HG03135 (cell line): ENCODE results near the gene HSPA8.
A peak's percentile ranks its signal among the peaks of the same experiment; 100 is the strongest.
"Not testable (repeated sequence)": the region's sequence is repeated elsewhere in the genome, so short reads cannot be mapped to it uniquely, and the experiment has no call there.

Source experiments
- ATAC-seq: cut with Tn5 transposase; IDR thresholded peaks from one replicate; pipeline ENCODE4 v1.9.1; 2021; ENCODE audit warnings: mild to moderate bottlenecking, moderate library complexity; ENCODE audit not compliant: unreplicated experiment

Gene HSPA8

GRCh38 chr11:123061403-123062157 lies at the start of gene HSPA8:
Gene HSPA8 (minus strand): TSS chr11:123062136. CDS start chr11:123061324, 812 bp downstream.
- ATAC-seq, result peak; percentile 13

- ATAC-seq, result no peak
Observed at GRCh38 chr11:123111465-123111864, 49.5 kb upstream of the HSPA8 start.

DNA sequence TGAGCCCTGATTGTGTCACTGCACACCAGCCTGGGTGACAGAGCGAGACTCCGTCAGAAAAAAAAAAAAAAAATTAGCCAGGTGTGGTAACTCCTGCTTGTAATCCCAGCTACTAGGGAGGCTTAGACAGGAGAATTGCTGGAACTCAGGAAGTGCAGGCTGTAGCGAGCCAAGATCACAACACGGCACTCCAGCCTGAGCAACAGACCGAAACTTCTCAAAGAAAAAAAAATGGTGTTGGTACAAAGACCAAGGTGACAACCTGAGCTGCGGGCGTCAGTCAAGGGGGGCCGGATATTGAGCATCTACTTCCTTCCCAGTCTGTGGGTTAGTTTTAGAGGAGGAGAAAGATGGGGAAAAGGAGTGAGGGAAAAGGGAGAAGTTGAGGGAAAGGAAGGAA lies 48.5 kb upstream of the HSPA8 start:
- no peak for ATAC-seq

GRCh38 chr11:123107945-123108495 lies 46.1 kb upstream of the HSPA8 start:
- no peak for ATAC-seq

DNA sequence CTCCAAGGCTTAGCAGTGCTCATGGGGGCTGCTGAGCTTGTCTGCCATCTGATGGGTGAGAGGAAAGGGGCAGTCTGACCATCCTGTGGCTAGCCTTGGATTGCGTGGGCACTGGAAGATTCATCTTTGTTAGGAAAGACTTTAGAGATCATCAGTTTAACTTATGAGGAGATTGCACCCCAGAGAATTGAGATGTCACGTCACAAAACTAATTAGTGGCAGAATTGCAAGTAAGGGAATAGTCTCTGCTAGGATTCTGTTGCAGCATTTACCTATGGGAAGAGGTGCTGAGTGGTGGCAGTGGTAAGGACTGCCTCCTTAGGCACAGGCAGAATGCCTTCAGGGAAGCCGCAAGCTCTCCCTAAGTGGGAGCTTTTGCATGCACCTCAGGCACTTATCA lies 42.8 kb upstream of the HSPA8 start:
- ATAC-seq, result no peak

DNA sequence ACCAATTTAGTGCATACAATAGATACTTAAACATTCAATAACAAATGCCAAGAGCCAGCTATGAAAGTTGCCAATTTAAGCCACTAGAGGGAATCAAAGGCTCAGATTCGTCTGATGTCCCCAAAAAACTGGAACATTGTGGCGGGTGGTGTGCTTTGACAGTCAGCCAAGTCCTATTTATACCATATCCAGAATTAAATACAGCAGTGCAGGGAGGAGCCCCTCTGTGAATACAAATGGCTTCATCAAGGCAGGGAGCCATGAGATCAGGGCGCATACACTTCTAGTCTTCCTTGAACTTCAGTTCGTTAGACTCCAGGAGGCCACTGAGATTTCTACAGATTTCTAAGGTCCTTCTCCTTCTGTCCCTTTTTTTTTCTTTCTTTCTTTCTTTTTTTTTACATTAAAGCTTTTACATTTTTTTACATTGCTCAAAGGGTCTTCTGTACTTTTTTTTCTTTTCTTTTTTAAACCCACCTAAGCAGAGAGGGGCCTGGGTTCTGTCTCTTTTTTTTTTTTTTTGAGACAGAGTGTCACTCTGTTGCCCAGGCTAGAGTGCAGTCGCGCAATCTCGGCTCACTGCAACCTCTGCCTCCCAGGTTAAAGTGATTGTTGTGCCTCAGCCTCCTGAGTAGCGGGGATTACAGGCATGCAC lies 41.5 kb upstream of the HSPA8 start:
- ATAC-seq, result no peak

DNA sequence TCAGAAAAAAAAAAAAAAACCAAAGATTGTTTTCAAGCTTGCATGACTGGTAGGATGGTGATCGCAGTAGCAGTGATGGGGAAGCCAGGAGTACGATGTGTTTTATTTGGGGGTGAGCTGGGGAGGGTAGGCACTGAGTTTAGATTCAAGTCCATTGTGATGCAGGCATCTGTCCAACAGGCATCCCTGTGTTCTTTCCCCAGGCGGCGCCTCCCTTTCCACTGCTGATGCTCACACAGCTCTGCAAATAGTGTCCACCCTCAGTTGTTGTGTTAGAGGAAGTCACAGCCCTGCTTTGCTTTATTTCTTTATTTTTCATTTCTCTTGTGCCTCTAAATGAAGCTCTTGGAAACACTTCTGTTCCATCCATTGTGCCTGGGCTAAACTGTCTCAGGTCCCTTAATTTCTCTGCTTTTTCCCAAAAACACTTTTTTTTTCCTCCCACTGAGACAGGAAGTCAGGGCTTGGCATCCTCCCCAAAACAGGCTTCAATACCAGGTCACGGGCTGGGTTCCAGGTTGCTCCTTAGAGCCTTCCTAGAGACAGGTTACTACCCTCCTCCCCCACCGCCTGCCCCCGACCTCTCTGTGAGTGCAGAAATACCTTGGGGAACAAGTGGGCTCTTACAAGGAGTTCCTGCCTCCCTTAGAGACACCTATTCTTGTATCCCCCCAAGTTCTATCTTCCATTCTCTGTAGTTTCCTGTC lies 38.6 kb upstream of the HSPA8 start:
- no peak for ATAC-seq

DNA sequence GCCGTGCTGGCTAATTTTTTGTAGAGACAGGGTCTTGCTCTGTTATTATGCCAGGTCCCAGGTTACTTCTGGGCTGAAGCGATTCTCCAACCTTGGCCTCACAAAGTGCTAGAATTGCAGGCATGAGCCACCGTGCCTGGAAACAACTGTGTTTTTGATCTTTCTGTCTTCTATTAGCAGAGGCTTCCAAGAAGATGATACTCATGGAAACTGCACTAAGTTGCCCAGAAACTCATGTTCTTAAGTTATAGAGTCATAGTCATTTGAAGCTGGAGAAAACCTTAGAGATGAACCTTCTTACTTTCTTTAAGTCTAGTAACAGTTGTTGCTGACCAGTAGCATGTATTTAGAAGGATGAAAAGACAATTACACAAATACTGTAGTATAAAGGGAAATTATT lies 37.1 kb upstream of the HSPA8 start:
- no peak for ATAC-seq

GRCh38 chr11:123093739-123094138 lies 31.8 kb upstream of the HSPA8 start:
- no peak for ATAC-seq

DNA sequence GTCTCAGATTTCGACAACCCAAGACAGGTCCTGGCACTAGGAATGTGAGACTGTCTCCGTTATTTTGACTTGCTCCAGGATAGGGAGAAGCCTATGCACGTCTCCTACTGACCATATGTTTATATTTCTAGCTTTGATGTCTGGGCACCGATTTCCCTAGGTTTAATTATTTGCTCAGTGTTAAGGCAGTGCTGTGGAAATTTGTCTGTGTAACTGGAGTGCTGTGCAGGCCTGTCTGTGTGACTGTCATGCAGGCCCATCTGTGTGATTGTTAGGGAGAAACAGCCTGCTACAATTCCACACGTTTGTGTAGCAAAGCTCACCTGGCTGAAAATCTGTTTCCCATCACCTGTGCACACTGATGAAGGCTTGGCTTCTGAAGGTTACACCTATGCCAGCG lies 29.6 kb upstream of the HSPA8 start:
- no peak for ATAC-seq

DNA sequence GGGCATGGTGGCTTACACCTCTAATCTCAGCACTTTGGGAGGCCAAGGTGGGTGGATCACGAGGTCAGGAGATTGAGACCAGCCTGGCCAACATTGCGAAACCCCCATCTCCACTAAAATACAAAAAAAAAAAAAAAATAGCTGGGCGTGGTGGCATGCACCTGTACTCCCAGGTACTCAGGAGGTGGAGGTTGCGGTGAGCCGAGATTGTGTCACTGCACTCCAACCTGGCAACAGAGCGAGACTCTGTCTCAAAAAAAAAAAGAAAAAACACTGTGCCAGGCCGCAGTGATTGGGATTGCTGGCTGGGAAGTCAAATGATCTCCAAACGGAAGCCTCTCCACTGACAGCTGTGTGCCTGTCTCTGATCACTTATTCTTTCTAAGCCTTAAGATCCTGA lies 28.2 kb upstream of the HSPA8 start:
- not testable (repeated sequence) for ATAC-seq

DNA sequence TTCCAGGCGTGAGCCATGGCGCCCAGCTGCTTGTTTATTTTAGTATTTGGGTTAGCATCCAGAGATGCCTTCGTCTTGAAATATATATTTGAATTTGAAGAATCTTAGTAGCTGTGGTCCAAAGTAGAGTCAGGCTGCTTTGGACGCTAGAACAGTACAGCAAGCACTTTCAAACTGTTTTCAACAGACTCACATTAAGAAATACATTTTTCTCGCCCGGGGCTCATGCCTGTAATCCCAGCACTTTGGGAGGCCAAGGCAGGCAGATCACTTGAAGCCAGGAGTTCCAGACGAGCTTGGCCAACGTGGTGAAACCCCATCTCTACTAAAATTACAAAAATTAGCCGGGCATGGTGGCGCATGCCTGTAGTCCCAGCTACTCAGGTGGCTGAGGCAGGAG lies 27.0 kb upstream of the HSPA8 start:
- ATAC-seq, result not testable (repeated sequence)

GRCh38 chr11:123087657-123088056 lies 25.7 kb upstream of the HSPA8 start:
- ATAC-seq, result peak; percentile 92

DNA sequence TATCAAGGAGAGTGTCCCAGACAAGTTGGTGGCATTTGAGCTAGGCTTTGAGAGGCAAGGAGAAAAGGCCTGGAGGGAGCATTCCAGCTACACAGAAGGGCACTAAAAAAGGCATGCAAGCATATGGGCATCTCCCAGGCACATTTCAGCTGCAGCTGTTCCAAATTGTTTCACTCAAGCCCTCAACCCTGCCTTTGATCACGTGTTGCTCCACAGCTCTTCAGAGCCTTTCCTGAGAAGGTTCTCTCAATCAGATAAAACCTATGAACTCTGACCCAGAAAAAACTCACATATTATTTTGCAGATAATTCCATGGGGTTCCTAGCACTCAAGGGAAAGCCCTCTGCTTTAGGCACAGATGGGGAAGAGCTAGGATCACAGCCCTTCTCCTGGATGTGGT lies 24.4 kb upstream of the HSPA8 start:
- ATAC-seq, result no peak

DNA sequence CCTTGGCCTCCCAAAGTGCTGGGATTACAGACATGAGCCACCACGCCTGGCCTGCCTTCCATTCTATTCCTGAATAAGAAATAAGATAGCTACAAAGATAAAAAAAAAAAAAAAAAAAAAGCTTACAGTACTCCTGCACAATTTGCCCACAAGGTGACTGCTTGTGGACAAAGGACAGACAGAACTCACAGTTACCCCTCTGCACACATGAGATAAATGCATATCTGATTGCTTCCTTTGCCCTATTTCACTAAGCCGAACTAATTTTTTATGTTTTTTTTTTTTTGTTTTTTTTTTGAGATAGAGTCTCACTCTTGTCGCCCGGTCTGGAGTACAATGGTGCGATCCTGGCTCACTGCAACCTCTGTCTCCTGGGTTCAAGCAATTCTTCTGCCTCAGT lies 23.6 kb upstream of the HSPA8 start:
- ATAC-seq, result no peak

DNA sequence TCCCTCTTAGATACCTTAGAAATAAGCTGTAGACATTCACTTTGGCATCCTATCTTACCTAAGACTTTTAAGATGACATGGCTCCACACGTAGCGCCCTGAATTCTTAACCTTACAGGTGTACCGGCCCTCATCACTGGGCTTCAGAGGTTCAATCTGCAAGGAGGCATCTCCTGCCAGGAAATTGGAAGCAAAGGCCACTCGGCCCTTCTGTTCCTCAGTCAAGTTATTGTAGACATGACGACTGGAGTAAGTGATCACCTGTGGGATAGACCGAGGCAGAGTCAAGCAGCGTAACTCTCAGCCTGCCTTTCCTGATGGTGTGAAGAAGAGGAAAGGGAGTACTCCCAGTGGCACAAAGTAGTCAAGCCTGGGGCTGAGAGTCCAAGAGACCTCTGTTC lies 22.5 kb upstream of the HSPA8 start:
- no peak for ATAC-seq

DNA sequence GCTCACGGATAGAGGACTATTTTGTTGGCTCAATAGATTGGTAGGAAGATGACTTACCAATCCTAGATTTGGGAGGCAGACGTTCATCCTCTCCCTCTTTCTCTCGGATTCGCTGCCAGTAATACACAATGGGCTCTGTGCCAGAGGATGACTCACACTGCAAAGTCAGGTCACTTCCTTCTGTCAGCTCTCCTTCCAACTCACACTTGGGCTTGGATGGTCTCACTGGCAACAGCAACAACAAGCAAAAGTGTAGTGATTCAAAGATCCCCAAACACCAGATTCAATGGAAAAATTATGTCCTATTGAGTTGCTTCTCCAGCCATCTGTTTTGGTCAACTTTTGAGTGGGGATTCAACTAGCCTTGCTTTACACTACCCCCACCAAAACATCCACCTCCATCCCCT lies 21.7 kb upstream of the HSPA8 start:
- ATAC-seq, result no peak

DNA sequence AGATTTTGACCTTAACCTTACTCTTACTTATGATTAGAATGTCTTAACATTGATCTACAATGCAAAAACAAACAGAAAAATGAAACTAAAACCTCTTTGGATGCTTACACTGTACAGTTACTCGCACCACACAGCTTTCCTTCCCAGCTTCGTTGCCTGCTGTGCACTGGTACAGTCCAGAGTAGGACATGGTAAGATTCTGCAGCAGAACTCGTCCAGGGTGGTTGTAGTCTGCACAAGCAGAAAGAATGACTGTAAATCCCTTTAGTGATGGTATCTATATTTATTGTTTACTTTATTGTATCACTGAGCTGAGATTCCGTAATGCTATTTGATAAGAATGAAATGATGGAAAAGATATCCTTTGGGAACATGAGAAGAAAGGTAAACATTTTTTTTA lies 21.0 kb upstream of the HSPA8 start:
- ATAC-seq, result no peak

GRCh38 chr11:123080015-123080414 lies 18.1 kb upstream of the HSPA8 start:
- ATAC-seq, result no peak

- no peak for ATAC-seq
Observed at GRCh38 chr11:123076484-123076883, 14.5 kb upstream of the HSPA8 start.

DNA sequence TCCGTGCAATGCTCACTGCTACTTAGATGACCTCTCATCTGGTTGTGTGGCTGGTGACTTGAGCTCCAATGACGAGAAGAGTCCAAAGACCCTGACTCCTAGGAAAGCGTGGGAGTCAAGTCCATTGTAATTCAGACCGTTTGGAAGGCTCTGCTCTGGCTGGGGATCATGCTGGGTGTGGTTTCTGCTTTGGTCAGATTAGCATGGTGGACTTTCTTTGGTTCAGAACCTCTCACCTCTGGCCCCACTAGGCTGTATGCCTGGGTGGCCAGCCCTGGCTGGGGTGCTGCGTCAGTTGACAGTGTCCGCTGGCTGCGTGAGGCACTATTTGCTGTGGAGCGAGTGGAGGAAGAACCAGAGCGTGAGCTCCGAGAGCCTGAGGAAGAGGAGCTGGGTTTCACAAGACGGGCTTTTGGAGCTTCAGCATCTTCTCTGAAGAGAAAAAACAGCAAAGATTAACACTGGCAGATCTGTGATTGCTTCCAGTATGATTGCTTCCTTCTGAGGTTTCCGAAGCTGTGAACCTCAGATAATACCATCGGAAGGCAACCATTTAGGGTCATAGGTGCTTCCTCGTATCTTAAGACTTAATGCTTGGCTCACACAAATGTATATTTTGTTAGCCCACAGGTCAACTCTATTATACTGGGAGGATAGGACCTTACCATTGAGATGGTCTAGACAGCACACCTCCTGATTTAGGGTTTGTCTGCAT lies 11.6 kb upstream of the HSPA8 start:
- no peak for ATAC-seq
